Astrocyte of the spinal cord (primary cell): ENCODE measurements around the gene ADCY10.
"Not testable (repeated sequence)": the region's sequence is repeated elsewhere in the genome, so short reads cannot be mapped to it uniquely, and the experiment has no call there.

ENCODE experiments used
- DNase-seq: peaks from one replicate; pipeline ENCODE4 v3.0.0; 2011; ENCODE audit warnings: low read depth, low spot score
- H3K4me3 ChIP-seq: 2 replicates; pipeline ENCODE4 v1.5.1; 2011; ENCODE audit warnings: low read depth, mild to moderate bottlenecking, low read length, moderate library complexity
- in situ Hi-C: cut with HindIII; loops from 2 replicates; pipeline ENCODE4 v1.10.0; 2017; ENCODE audit warnings: low sequenced_read_pairs
- TF ChIP-seq, protein P1 (sequence below): IDR thresholded peaks from 2 replicates; pipeline ENCODE4 v1.5.1; 2012; ENCODE audit warnings: low read depth, mild to moderate bottlenecking, low read length, inconsistent platforms

The ADCY10 gene

DNA sequence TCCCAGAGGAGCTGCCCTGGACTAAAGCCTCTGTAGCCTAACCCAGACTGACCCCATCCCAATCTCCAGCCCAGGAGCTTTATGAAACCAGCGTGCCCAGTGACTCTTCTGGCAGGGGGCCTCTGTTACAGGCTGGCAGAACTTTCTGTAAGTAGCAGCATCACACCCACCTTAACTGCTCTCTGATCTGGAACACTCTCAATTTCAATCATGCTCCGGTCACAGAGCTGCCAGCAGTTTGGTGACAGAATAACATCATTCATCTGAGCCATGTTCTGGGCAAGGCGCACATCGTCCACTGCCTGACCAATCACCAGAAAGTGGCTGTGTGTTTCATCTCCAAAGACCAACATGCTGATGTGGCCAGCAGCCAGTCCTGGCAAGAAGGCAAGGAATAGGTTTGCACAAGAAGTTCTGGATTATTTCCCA lies 14.7 kb downstream of the ADCY10 start:
- no peak overlapping the region for H3K4me3 ChIP-seq
- TF ChIP-seq, protein P1, sequence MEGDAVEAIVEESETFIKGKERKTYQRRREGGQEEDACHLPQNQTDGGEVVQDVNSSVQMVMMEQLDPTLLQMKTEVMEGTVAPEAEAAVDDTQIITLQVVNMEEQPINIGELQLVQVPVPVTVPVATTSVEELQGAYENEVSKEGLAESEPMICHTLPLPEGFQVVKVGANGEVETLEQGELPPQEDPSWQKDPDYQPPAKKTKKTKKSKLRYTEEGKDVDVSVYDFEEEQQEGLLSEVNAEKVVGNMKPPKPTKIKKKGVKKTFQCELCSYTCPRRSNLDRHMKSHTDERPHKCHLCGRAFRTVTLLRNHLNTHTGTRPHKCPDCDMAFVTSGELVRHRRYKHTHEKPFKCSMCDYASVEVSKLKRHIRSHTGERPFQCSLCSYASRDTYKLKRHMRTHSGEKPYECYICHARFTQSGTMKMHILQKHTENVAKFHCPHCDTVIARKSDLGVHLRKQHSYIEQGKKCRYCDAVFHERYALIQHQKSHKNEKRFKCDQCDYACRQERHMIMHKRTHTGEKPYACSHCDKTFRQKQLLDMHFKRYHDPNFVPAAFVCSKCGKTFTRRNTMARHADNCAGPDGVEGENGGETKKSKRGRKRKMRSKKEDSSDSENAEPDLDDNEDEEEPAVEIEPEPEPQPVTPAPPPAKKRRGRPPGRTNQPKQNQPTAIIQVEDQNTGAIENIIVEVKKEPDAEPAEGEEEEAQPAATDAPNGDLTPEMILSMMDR, result no peak
- peak; percentile 33 for DNase-seq
- in situ Hi-C loops, result no loop called here

DNA sequence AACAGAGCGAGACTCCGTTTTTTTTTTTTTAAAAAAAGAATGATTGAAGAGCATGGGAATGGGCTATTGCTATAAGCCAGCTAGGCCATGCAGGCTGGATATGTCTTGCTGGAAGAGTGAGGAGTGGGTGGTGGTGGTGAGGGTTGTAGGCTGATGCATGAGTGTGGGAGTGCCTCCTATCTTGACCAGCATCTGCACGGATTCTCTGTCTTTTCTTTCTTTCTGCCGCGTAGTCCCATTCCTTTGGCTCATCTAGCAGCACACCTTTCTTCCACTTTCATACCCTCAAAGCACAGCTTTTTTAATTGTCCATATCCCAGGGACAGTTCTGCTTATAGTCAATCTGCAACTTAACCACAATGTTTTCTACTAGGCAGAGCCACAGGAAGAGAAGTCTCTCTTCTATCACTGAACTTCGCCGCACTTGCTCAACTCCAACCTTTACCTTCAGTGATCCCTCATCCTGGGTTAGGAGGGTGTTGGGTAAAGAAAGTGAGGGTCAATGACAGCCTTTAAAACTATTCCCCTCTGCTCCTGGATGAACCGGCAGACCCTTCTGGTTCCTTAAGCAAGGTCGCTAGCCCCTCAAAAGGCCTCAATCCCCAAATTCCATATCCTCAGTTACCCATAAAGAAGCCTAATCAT lies 15.2 kb downstream of the ADCY10 start:
- DNase-seq, result no peak
- TF ChIP-seq, protein P1, result no peak
- H3K4me3 ChIP-seq, result no peak overlapping the region
- in situ Hi-C loops, result no loop called here

DNA sequence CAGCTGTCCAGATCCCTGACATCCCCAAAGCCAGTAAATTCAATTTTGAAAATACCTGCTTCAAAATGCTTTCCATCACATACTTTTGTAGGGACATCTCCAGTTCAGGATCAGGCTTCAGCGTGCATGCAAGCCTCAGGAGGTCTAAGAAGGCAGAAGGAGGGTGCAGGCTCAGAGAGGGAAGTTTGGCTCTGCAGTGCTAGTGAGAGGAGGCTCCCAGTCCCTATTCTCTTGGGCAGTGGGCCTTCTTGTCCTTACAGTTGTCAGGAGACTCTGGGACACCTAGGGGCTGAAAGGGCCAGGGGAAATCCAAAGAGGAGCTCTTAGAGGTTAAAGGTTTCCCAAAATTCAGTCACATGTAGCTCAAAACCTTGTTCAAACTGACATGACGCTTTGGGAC lies 20.1 kb downstream of the ADCY10 start:
- TF ChIP-seq, protein P1, result no peak
- H3K4me3 ChIP-seq, result no peak overlapping the region
- in situ Hi-C loops, result no loop called here
- DNase-seq, result no peak

DNA sequence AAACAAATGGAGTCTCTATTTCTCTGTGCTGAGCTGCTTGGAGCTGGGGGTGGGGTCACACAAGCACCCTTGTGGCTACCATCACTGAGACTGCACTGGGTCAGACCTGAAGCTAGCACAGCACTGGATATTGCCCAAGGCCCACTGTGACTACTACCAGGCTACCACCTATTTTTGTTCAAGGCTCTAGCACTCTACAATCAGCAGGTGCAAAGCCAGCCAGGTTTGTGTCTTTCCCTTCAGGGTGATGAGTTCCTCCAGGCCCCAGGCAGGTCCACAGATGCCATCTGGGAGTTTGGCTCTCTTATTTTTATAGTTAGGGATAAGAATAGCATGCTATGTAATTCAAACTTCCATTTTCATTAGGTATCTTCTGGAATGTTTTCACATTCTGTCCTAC lies 23.5 kb downstream of the ADCY10 start:
- DNase-seq, result no peak
- TF ChIP-seq, protein P1, result no peak
- in situ Hi-C loops, result no loop called here
- H3K4me3 ChIP-seq, result no peak overlapping the region

DNA sequence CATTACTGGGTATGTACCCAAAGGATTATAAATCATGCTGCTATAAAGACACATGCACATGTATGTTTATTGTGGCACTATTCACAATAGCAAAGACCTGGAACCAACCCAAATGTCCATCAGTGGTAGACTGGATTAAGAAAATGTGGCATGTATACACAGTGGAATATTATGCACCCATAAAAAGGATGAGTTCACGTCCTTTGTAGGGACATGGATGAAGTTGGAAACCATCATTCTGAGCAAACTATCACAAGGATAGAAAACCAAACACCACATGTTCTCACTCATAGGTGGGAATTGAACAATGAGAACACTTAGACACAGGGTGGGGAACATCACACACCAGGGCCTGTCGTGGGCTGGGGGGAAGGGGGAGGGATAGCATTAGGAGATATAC lies 26.7 kb downstream of the ADCY10 start:
- H3K4me3 ChIP-seq, DNase-seq, in situ Hi-C loops: not testable (repeated sequence)

DNA sequence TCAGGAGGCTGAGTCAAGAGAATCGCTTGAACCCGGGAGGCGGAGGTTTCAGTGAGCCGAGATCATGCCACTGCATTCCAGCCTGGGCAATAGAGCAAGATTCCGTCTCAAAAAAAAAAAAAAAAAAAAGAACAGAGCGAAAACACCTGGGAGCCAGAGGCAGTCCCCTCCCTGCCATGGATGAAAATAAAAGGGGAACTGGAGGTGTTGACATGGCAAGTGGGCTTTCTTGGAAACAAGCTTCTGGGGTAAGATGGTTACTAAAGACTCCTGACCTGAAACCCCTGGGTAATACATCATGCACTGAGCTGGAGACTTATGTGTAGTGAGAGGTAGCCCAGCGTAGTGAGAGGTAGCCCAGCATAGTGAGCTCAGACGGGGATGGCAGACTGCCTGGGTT lies 31.6 kb downstream of the ADCY10 start:
- no peak for DNase-seq
- H3K4me3 ChIP-seq, result no peak overlapping the region
- in situ Hi-C loops, result no loop called here
- TF ChIP-seq, protein P1, result no peak

DNA sequence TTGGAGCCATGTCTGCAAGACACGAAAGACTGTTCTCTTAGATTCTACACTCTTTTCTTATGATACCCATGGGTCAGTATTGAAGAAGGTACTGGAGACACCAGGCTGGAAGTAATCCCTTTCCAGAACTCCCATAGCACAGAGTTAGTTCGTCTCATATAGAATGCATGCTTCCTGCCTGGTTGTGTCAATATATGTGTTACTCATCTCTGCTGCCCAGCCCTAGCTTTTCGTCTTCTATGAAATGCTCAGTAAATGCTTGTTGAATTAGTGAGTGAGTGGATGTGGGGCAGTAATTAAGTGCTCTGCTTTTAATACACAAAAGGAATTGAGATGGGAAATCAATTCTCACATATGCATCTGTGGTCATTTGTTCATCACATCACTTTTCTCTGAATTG lies 32.1 kb downstream of the ADCY10 start:
- TF ChIP-seq, protein P1, result no peak
- no peak overlapping the region for H3K4me3 ChIP-seq
- in situ Hi-C loops, result no loop called here
- peak; percentile 9 for DNase-seq
